ENCODE measurements around the gene SUPV3L1. TPM values are rescaled to one million over a fixed set of nuclear protein-coding genes. Genes with fewer than 3 reads are reported as not detected.

SUPV3L1 gene
- total RNA-seq, 4 donors from 2014 or later, result 24.6 to 32.0 (median 28.1) TPM

DNA sequence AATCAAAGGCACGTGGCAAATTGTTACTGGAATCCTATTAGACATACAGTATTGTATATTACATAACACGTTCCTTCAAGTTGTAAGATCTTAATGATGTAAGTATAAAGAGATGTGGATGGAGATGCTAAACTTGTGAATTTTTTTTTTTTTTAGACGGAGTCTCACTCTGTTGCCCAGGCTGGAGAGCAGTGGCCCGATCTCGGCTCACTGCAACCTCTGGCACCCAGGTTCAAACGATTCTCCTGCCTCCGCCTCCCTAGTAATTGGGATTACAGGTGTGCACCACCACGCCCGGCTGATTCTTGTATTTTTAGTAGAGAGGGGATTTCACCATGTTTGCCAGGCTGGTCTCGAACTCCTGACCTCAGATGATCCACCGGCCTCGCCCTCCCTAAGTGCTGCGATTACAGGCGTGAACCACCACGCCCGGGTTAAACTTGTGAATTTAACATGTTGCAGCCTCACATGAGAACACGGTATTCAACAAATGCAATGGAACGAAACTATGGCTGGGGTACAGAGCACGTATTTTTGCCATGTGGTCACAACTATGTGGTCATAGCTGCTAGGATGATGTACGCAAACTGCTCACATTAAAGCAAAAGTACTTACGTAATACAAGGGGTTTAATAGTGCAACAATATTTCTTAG is 818 bp upstream of the SUPV3L1 start:
- TF ChIP-seq, protein P1, sequence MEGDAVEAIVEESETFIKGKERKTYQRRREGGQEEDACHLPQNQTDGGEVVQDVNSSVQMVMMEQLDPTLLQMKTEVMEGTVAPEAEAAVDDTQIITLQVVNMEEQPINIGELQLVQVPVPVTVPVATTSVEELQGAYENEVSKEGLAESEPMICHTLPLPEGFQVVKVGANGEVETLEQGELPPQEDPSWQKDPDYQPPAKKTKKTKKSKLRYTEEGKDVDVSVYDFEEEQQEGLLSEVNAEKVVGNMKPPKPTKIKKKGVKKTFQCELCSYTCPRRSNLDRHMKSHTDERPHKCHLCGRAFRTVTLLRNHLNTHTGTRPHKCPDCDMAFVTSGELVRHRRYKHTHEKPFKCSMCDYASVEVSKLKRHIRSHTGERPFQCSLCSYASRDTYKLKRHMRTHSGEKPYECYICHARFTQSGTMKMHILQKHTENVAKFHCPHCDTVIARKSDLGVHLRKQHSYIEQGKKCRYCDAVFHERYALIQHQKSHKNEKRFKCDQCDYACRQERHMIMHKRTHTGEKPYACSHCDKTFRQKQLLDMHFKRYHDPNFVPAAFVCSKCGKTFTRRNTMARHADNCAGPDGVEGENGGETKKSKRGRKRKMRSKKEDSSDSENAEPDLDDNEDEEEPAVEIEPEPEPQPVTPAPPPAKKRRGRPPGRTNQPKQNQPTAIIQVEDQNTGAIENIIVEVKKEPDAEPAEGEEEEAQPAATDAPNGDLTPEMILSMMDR (IDR thresholded peaks at IDR 0.05; ENCODE audit: low read depth), result no peak

DNA sequence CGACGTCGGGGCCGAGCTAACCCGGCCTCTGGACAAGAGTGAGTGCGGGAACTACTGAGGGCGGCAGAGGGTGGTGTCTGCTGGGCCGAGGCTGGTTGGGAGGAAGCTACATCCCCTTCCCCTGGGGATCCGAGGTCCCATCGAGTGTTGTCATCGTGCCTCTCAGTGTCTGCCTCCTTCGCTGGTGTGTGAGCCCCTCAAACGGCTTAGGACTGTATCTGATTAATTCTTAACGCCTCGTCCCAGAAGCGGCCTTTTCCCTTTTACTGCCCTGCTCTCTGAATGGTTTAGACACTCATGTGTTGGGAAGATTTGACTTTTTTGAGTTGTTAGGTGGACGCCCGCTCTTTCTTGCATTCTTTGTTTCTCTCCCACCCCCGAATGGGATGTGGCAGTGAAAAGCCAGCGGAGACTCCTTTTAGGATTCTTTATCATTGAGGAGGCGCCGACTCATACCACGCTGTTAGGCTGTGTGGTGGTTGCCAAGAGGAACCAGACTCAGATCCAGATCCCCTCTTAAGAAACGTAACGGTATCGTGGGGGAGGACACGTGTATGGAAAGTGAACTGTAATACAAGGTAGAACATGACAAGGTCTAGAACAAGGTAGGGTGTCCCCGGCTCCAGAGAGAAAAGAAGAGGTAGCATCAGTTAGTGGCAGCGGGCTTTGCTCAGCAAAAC is 631 bp downstream of the SUPV3L1 start:
- TF ChIP-seq, protein P1 (IDR thresholded peaks at IDR 0.05; ENCODE audit: low read depth), result no peak

GRCh38 chr10:69181433-69181832 is 1.4 kb downstream of the SUPV3L1 start:
- TF ChIP-seq, protein P1 (IDR thresholded peaks at IDR 0.05; ENCODE audit: low read depth), result no peak

DNA sequence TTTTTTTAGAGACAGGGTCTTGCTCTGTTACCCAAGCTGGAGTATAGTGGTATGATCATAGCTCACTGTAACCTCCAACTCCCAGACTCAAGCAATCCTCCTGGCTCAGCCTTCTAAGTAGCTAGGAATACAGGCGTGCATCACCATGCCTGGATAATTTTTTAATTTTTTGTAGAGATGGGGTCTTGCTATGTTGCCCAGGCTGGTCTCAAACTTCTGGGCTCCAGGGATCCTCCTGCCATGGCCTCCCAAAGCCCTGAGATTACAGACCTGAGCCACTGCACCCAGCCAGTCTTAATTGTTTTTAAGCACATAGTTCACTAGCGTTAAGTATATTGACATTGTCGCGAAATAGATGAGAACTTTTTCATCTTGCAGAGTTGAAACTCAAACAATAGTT is 2.0 kb downstream of the SUPV3L1 start:
- TF ChIP-seq, protein P1 (IDR thresholded peaks at IDR 0.05; ENCODE audit: low read depth), result no peak

GRCh38 chr10:69186524-69186923 is 6.5 kb downstream of the SUPV3L1 start:
- TF ChIP-seq, protein P1 (IDR thresholded peaks at IDR 0.05; ENCODE audit: low read depth), result no peak

DNA sequence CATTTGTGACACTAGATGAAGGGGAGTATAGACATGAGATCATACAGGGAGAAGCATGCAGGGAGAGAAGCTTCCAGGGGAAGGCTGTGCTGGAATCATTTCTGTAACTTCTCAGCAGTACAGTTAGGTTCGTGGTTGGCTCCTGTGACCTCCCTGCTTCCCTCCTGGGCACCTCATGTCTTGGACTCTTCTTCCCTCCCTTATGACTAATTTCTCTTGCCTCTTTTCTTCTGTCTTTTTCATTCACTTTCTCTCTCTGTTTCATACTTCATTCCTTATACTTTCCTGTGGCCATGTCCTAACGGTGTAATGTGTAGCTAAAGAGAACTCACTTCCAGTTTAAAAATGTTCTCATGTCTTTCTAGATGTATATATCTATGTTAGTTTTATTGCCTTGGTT is 21.0 kb downstream of the SUPV3L1 start:
- TF ChIP-seq, protein P1 (IDR thresholded peaks at IDR 0.05; ENCODE audit: low read depth), result no peak

DNA sequence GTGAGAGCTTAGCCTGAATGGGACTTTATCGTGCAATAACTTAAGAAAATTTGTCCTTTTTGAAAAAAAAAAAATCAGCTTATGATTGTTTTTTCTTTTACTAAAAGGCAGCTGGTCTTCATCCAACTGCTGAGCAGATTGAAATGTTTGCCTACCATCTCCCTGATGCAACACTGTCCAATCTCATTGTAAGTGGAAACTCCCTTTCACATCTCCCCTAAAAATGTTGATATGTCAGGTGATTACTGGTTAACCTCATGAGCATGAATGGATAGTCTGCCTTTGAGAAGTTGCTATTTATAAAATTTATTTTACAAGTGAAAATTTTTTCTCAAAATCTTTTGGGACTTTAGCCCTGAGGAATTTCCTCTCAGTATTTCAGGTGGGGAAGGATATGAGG is 22.3 kb downstream of the SUPV3L1 start:
- TF ChIP-seq, protein P1 (IDR thresholded peaks at IDR 0.05; ENCODE audit: low read depth), result no peak
